Ovary (tissue), 3 donors: Measurements from ENCODE around the gene ALDH1A3.

Experiments used
- EP300 ChIP-seq: sonication (generic); formaldehyde crosslinking; IDR thresholded peaks from one replicate; pipeline ENCODE4 v1.6.1; 2017; ENCODE audit warnings: antibody characterized with exemption
- POLR2A ChIP-seq: fragments of 450-650 bp; IDR thresholded peaks from one replicate; pipeline ENCODE4 v1.6.1; 2017; ENCODE audit warnings: antibody characterized with exemption, mild to moderate bottlenecking, moderate library complexity
- TF ChIP-seq, protein P1 (sequence below), 3 donors: fragments of 450-650 bp in 2 of 3; fragments of 200-600 bp in 1 of 3; IDR thresholded peaks; one replicate each; pipeline versions ENCODE4 v1.5.1 to v1.8.0; 2016 to 2022; ENCODE audit warnings: antibody characterized with exemption in 3 of 3, mild to moderate bottlenecking in 1 of 3
- donor health status: DM: no; HTN: no; CAD: no.

DNA sequence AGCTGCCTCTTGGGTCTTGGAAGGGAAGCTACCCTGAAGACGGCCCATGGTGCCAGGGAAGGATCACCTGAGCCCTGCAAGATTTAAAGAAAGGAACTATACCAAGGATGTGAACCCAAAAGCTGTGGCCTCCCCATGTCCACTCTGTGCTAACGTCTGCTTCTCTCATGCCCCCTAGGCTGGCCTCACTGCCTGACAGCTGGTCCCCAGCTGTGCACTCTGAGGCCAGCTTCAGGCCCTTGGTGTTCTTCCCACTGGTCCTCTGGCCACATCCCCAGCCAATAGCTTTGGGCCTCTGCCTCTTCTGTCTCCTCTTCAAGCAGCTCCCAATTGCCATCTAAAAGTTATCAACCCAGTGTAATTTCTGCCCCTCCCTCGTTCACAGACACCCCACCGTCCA, 34.3 kb downstream of the ALDH1A3 start:
- TF ChIP-seq, protein P1, sequence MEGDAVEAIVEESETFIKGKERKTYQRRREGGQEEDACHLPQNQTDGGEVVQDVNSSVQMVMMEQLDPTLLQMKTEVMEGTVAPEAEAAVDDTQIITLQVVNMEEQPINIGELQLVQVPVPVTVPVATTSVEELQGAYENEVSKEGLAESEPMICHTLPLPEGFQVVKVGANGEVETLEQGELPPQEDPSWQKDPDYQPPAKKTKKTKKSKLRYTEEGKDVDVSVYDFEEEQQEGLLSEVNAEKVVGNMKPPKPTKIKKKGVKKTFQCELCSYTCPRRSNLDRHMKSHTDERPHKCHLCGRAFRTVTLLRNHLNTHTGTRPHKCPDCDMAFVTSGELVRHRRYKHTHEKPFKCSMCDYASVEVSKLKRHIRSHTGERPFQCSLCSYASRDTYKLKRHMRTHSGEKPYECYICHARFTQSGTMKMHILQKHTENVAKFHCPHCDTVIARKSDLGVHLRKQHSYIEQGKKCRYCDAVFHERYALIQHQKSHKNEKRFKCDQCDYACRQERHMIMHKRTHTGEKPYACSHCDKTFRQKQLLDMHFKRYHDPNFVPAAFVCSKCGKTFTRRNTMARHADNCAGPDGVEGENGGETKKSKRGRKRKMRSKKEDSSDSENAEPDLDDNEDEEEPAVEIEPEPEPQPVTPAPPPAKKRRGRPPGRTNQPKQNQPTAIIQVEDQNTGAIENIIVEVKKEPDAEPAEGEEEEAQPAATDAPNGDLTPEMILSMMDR (IDR thresholded peaks at IDR 0.05): no peak
- TF ChIP-seq POLR2A (no peak), EP300 (no peak)
